HG03064 (cell line): ENCODE data around the gene PSME3IP1.

Source experiments
- ATAC-seq: cut with Tn5 transposase; IDR thresholded peaks from one replicate; pipeline ENCODE4 v1.9.1; 2021; ENCODE audit warnings: low read depth; ENCODE audit not compliant: unreplicated experiment

Gene PSME3IP1

GRCh38 chr16:57104706-57105105 lies 81.1 kb downstream of the PSME3IP1 start:
- no peak for ATAC-seq

- no peak for ATAC-seq
Observed at GRCh38 chr16:57102888-57103851, 82.7 kb downstream of the PSME3IP1 start.
